Cardiac muscle cell (in vitro differentiated cells and primary cell): Measurements from ENCODE around the gene FANCE. TPM values are rescaled to one million over a fixed set of nuclear protein-coding genes. Genes with fewer than 3 reads are reported as not detected.

Experiments used
- DNase-seq, 2 donors: peaks; one replicate each; pipeline versions ENCODE4 v3.0.0 to v3.0.0-alpha.2; 2010 to 2017; ENCODE audit warnings: low read depth in 1 of 2, low spot score in 1 of 2
- H3K27ac ChIP-seq: fragments of 200-600 bp; sonication (generic); 2 replicates; pipeline ENCODE4 v1.5.1; 2016
- H3K27me3 ChIP-seq: fragments of 200-600 bp; sonication (generic); 2 replicates; pipeline ENCODE4 v1.6.0; 2016; ENCODE audit warnings: control low read depth
- H3K36me3 ChIP-seq: fragments of 200-600 bp; sonication (generic); 2 replicates; pipeline ENCODE4 v1.5.1; 2016; ENCODE audit warnings: control low read depth
- H3K4me1 ChIP-seq: fragments of 200-600 bp; sonication (generic); 2 replicates; pipeline ENCODE4 v1.8.1; 2017; ENCODE audit warnings: low read depth, mild to moderate bottlenecking, mixed run types
- H3K4me3 ChIP-seq: fragments of 200-600 bp; sonication (generic); 2 replicates; pipeline ENCODE4 v1.5.1; 2016; ENCODE audit warnings: mild to moderate bottlenecking
- H3K9me3 ChIP-seq: fragments of 200-600 bp; sonication (generic); 2 replicates; pipeline ENCODE4 v1.5.1; 2017; ENCODE audit warnings: low read depth, mild to moderate bottlenecking, control low read depth
- polyA plus RNA-seq: library from polyadenylated mRNA; unstranded; fragments of >200 nt; fragmentation: Nextera tagmentation; extraction: Ambion mirVana; gene quantifications from 2 replicates; pipeline ENCODE4 v1.2.1, GENCODE V29; 2016
- total RNA-seq: library from RNA; depleted of rRNA; stranded (reverse); fragments of >200 nt; gene quantifications from 2 replicates; pipeline ENCODE4 v1.2.3, GENCODE V29; 2016
- TF ChIP-seq, protein P1 (sequence below): IDR thresholded peaks from 2 replicates; pipeline ENCODE4 v1.5.1; 2012; ENCODE audit warnings: low read depth, mild to moderate bottlenecking, low read length

Gene FANCE
- total and polyA plus RNA-seq, 2 experiments from 2014 or later: 19.4 to 28.1 TPM

DNA sequence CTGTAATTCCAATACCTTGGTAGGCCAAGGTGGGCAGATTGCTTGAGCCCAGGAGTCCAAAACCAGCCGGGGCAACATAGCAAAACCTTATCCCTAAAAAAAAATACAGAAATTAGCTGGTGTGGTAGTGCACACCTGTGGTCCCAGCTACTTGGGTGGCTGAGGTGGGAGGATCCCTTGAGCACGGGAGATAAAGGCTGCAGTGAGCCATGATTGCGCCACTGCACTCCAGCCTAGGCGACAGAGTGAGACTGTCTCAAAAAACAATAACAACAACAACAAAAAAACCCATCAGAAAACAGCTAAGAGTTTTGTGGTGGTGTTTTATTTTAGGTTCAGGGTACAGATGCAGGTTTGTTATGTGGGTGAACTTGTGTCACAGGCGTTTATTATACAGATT lies 42.9 kb upstream of the FANCE start:
- no peaks in the 10 kb centered on the region for H3K4me1 ChIP-seq
- no peaks in the 10 kb centered on the region for H3K9me3 ChIP-seq
- H3K27me3 ChIP-seq: no peaks in the 10 kb centered on the region
- H3K36me3 ChIP-seq: peaks cover 3% of the 10 kb centered on the region
- no peak overlapping the region for H3K4me3 ChIP-seq
- H3K27ac ChIP-seq: no peak overlapping the region
- DNase-seq: no peak
- TF ChIP-seq, protein P1, sequence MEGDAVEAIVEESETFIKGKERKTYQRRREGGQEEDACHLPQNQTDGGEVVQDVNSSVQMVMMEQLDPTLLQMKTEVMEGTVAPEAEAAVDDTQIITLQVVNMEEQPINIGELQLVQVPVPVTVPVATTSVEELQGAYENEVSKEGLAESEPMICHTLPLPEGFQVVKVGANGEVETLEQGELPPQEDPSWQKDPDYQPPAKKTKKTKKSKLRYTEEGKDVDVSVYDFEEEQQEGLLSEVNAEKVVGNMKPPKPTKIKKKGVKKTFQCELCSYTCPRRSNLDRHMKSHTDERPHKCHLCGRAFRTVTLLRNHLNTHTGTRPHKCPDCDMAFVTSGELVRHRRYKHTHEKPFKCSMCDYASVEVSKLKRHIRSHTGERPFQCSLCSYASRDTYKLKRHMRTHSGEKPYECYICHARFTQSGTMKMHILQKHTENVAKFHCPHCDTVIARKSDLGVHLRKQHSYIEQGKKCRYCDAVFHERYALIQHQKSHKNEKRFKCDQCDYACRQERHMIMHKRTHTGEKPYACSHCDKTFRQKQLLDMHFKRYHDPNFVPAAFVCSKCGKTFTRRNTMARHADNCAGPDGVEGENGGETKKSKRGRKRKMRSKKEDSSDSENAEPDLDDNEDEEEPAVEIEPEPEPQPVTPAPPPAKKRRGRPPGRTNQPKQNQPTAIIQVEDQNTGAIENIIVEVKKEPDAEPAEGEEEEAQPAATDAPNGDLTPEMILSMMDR: no peak

GRCh38 chr6:35410131-35410530 lies 42.0 kb upstream of the FANCE start:
- Histone ChIP-seq H3K27ac (no peak overlapping the region), H3K4me1 (no peaks in the 10 kb centered on the region), H3K9me3 (no peaks in the 10 kb centered on the region), H3K36me3 (peaks cover 3% of the 10 kb centered on the region), H3K4me3 (no peak overlapping the region), H3K27me3 (no peaks in the 10 kb centered on the region)
- TF ChIP-seq, protein P1: no peak
- no peak for DNase-seq

GRCh38 chr6:35411066-35411465 lies 41.1 kb upstream of the FANCE start:
- no peak for DNase-seq
- H3K4me3 ChIP-seq: no peak overlapping the region
- peaks cover 3% of the 10 kb centered on the region for H3K36me3 ChIP-seq
- no peak overlapping the region for H3K27ac ChIP-seq
- TF ChIP-seq, protein P1: no peak
- H3K27me3 ChIP-seq: no peaks in the 10 kb centered on the region
- H3K9me3 ChIP-seq: no peaks in the 10 kb centered on the region
- H3K4me1 ChIP-seq: no peaks in the 10 kb centered on the region

DNA sequence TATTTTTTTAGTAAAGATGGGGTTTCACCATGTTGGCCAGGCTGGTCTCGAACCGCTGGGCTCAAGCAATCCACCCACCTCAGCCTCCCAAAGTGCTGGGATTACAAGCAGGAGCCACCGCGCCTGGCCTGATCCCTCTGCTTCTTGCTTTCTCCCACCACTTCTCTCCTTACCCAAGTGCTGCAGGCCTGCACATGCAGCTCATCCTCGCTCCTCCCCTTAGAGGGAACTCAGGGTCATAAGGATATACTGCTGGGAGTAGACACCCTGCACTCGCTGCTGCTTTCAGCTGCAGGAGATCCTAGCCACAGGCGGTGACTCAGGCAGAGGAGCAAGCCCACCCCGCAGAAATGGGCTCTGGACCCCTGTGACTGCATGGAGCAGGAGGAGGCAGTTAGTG lies 40.0 kb upstream of the FANCE start:
- Histone ChIP-seq H3K36me3 (peaks cover 3% of the 10 kb centered on the region), H3K4me1 (no peaks in the 10 kb centered on the region)
- TF ChIP-seq, protein P1: no peak

DNA sequence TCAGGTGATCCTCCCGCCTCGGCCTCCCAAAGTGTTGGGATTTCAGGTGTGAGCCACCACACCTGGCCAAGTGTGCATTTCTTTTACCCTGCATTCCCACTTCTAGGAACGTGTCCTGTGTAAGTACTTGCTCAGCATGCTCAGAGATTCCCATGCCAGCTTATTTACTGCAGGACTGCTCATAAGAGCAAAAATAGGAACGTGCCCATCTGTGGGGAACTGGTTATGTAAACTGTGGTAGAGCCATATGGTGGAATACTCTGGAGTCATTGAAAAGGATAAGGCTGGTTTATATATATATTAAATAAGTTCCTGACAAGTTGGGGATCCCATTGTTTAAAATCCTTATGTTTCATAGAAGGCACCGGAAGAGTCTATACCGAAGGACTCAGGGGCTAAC lies 38.2 kb upstream of the FANCE start:
- TF ChIP-seq, protein P1: no peak
- no peaks in the 10 kb centered on the region for H3K4me1 ChIP-seq
- no peak overlapping the region for H3K27ac ChIP-seq
- no peak for DNase-seq
- no peaks in the 10 kb centered on the region for H3K9me3 ChIP-seq
- no peaks in the 10 kb centered on the region for H3K27me3 ChIP-seq
- H3K4me3 ChIP-seq: no peak overlapping the region
- H3K36me3 ChIP-seq: peaks cover 7% of the 10 kb centered on the region

More for the DNA sequence above, 40.0 kb upstream of the FANCE start:
- no peak overlapping the region for H3K27ac ChIP-seq
- H3K4me3 ChIP-seq: no peak overlapping the region
- H3K27me3 ChIP-seq: no peaks in the 10 kb centered on the region
- no peak for DNase-seq
- H3K9me3 ChIP-seq: no peaks in the 10 kb centered on the region
